OCI-LY7 (cell line): ENCODE measurements around the gene KRTAP1-1. TPM values are rescaled to one million over a fixed set of nuclear protein-coding genes. Genes with fewer than 3 reads are reported as not detected.

Experiments used
- BruUV-seq: library from RNA; stranded (reverse); fragments of 400-500 nt; replicated peaks from 2 replicates; lab custom pipeline; 2021; lab: Mats Ljungman, UMichigan
- CTCF ChIA-PET: fragments of 300-600 bp; sonication (Branson Sonifier 250); formaldehyde crosslinking; loops from one replicate; lab custom pipeline; 2022; ENCODE audit warnings: antibody characterized with exemption; ENCODE audit not compliant: unreplicated experiment; lab: Charles Lee
- POLR2A ChIA-PET: fragments of 300-600 bp; sonication (Branson Sonifier 250); formaldehyde crosslinking; loops from one replicate; lab custom pipeline; 2022; ENCODE audit warnings: antibody characterized with exemption; lab: Charles Lee
- DNase-seq: peaks from one replicate; pipeline ENCODE4 v3.0.0-alpha.2; 2015; ENCODE audit warnings: low spot score
- H2AFZ ChIP-seq: fragments of 200-600 bp; sonication (generic), shearing (Covaris generic); 2 replicates; pipeline ENCODE4 v1.6.1; 2014; ENCODE audit warnings: mild to moderate bottlenecking, antibody characterized with exemption, low read length, moderate library complexity
- H3K27ac ChIP-seq: fragments of 200-600 bp; sonication (generic); 2 replicates; pipeline ENCODE4 v1.5.1; 2014; ENCODE audit warnings: mixed run types, low read depth, mild to moderate bottlenecking, moderate library complexity, low read length, inconsistent platforms; ENCODE audit not compliant: poor library complexity, severe bottlenecking
- H3K36me3 ChIP-seq: fragments of 200-600 bp; sonication (generic); 2 replicates; pipeline ENCODE4 v1.6.1; 2014; ENCODE audit warnings: mild to moderate bottlenecking, antibody characterized with exemption, low read length, moderate library complexity, mixed read lengths; ENCODE audit not compliant: insufficient read depth
- H3K4me1 ChIP-seq: fragments of 200-600 bp; sonication (generic); 2 replicates; pipeline ENCODE4 v1.5.1; 2014; ENCODE audit warnings: mild to moderate bottlenecking, low read length; ENCODE audit not compliant: insufficient read depth, poor library complexity, severe bottlenecking
- H3K4me2 ChIP-seq: fragments of 200-600 bp; sonication (generic); 2 replicates; pipeline ENCODE4 v1.6.1; 2014; ENCODE audit warnings: mild to moderate bottlenecking, low read length
- H3K4me3 ChIP-seq: fragments of 200-600 bp; sonication (generic); 2 replicates; pipeline ENCODE4 v1.5.1; 2014; ENCODE audit warnings: mild to moderate bottlenecking, low read depth, low read length; ENCODE audit not compliant: poor library complexity, severe bottlenecking
- H3K79me2 ChIP-seq: fragments of 200-600 bp; sonication (generic); 2 replicates; pipeline ENCODE4 v1.6.1; 2016; ENCODE audit warnings: low read depth, mild to moderate bottlenecking, low read length, moderate library complexity, mixed read lengths; ENCODE audit not compliant: insufficient read depth
- H3K9me2 ChIP-seq: fragments of 200-600 bp; sonication (generic); 2 replicates; pipeline ENCODE4 v1.6.1; 2016; ENCODE audit warnings: mild to moderate bottlenecking, low read length, mixed read lengths; ENCODE audit not compliant: insufficient read depth
- H3K9me3 ChIP-seq: fragments of 200-600 bp; sonication (generic); 2 replicates; pipeline ENCODE4 v1.6.1; 2014; ENCODE audit warnings: mild to moderate bottlenecking, mixed run types, low read length, mixed read lengths
- H4K20me1 ChIP-seq: fragments of 200-600 bp; sonication (generic); 2 replicates; pipeline ENCODE4 v1.6.1; 2014; ENCODE audit warnings: mild to moderate bottlenecking, antibody characterized with exemption, low read length, moderate library complexity, mixed read lengths; ENCODE audit not compliant: insufficient read depth
- EZH2phosphoT487 ChIP-seq: fragments of 200-600 bp; sonication (generic); IDR thresholded peaks from 2 replicates; pipeline ENCODE4 v1.6.1; 2018; ENCODE audit warnings: low read depth, borderline replicate concordance, mild to moderate bottlenecking, mixed run types, antibody characterized with exemption, low read length, moderate library complexity, mixed read lengths
- intact Hi-C: fragments of 100-400 bp; cut with micrococcal nuclease; formaldehyde crosslinking; loops from one replicate; pipeline ENCODE4 v1.10.0; 2022; ENCODE audit not compliant: unreplicated experiment
- total RNA-seq, 2 experiments: library from RNA; depleted of rRNA in 1 of 2; stranded (reverse); fragments of >200 nt in 1 of 2; shearing (Covaris generic) in 1 of 2; gene quantifications; 2 replicates each; pipeline ENCODE4 v1.2.3, GENCODE V29; 2014 to 2022
- TF ChIP-seq, protein P1 (sequence below): fragments of 200-600 bp; sonication (generic); conservative IDR thresholded peaks from 2 replicates; pipeline ENCODE4 v1.5.1; 2014; ENCODE audit warnings: mild to moderate bottlenecking, antibody characterized with exemption, low read length, moderate library complexity, mixed read lengths

The KRTAP1-1 gene
- total RNA-seq, 2 experiments from 2014 or later: not detected

- H2AFZ ChIP-seq: no peak overlapping the region
- H3K36me3 ChIP-seq: no peaks in the 10 kb centered on the region
- no peaks in the 10 kb centered on the region for H3K9me2 ChIP-seq
- TF ChIP-seq, protein P1, sequence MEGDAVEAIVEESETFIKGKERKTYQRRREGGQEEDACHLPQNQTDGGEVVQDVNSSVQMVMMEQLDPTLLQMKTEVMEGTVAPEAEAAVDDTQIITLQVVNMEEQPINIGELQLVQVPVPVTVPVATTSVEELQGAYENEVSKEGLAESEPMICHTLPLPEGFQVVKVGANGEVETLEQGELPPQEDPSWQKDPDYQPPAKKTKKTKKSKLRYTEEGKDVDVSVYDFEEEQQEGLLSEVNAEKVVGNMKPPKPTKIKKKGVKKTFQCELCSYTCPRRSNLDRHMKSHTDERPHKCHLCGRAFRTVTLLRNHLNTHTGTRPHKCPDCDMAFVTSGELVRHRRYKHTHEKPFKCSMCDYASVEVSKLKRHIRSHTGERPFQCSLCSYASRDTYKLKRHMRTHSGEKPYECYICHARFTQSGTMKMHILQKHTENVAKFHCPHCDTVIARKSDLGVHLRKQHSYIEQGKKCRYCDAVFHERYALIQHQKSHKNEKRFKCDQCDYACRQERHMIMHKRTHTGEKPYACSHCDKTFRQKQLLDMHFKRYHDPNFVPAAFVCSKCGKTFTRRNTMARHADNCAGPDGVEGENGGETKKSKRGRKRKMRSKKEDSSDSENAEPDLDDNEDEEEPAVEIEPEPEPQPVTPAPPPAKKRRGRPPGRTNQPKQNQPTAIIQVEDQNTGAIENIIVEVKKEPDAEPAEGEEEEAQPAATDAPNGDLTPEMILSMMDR: no peak
- no peak for TF ChIP-seq EZH2phosphoT487
- H4K20me1 ChIP-seq: no peaks in the 10 kb centered on the region
- no peak overlapping the region for H3K27ac ChIP-seq
- no peaks in the 10 kb centered on the region for H3K79me2 ChIP-seq
- H3K4me3 ChIP-seq: no peak overlapping the region
- H3K9me3 ChIP-seq: no peaks in the 10 kb centered on the region
- POLR2A ChIA-PET: no interaction called here
- H3K4me2 ChIP-seq: no peak overlapping the region
- CTCF ChIA-PET: no interaction called here
- intact Hi-C loops: no loop called here
- DNase-seq: no peak
- H3K4me1 ChIP-seq: no peaks in the 10 kb centered on the region
- no TSS peak for BruUV-seq
Observed at GRCh38 chr17:41019415-41019814, 21.8 kb downstream of the KRTAP1-1 start.

DNA sequence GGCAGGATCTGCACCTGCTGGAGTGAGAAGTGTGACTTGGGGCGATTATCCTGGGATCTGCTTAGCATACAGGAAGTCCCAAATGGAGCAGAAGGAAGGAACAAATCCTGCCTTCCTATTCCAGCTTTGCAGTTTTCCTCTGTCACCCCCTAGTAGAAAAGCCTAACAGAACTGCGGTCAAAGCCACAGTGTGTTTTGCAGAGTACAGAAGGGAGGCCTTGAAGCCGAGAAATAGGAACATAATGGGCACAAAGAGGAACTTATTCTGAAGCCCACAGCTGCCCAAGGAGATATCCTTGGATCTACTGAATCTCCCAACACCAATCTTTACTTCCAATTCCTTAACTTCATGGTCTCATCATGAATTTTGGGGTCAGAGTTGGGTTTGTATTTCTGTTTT lies 22.7 kb downstream of the KRTAP1-1 start:
- Histone ChIP-seq H3K4me2 (no peak overlapping the region), H3K79me2 (no peaks in the 10 kb centered on the region), H3K36me3 (no peaks in the 10 kb centered on the region), H4K20me1 (no peaks in the 10 kb centered on the region), H3K27ac (no peak overlapping the region), H3K9me3 (no peaks in the 10 kb centered on the region), H3K9me2 (no peaks in the 10 kb centered on the region), H3K4me3 (no peak overlapping the region), H2AFZ (no peak overlapping the region), H3K4me1 (no peaks in the 10 kb centered on the region)
- intact Hi-C loops: no loop called here
- CTCF ChIA-PET: no interaction called here
- no TSS peak for BruUV-seq
- POLR2A ChIA-PET: no interaction called here
- no peak for DNase-seq
- TF ChIP-seq, protein P1: no peak
- TF ChIP-seq EZH2phosphoT487: no peak

GRCh38 chr17:41016578-41017215 lies 24.6 kb downstream of the KRTAP1-1 start:
- no TSS peak for BruUV-seq
- Histone ChIP-seq H3K79me2 (no peaks in the 10 kb centered on the region), H3K36me3 (no peaks in the 10 kb centered on the region), H3K4me3 (no peak overlapping the region), H4K20me1 (no peaks in the 10 kb centered on the region), H2AFZ (no peak overlapping the region), H3K27ac (no peak overlapping the region), H3K4me2 (no peak overlapping the region), H3K4me1 (no peaks in the 10 kb centered on the region), H3K9me2 (no peaks in the 10 kb centered on the region), H3K9me3 (no peaks in the 10 kb centered on the region)
- no peak for DNase-seq
- intact Hi-C loops: no loop called here
- no peak for TF ChIP-seq EZH2phosphoT487
- TF ChIP-seq, protein P1: no peak
- POLR2A ChIA-PET: no interaction called here
- CTCF ChIA-PET: no interaction called here
